NT2/D1 (cell line): ENCODE measurements around the gene PHACTR2.
"Not testable (repeated sequence)": the region's sequence is repeated elsewhere in the genome, so short reads cannot be mapped to it uniquely, and the experiment has no call there.

Experiments
- DNase-seq: peaks from one replicate; pipeline ENCODE4 v3.0.0-alpha.2; 2011; ENCODE audit warnings: low read depth, low spot score
- H3K27me3 ChIP-seq: 2 replicates; pipeline ENCODE4 v1.6.0; 2011; ENCODE audit warnings: mild to moderate bottlenecking; ENCODE audit not compliant: insufficient read length, insufficient read depth
- H3K36me3 ChIP-seq: 2 replicates; pipeline ENCODE4 v1.6.1; 2011; ENCODE audit warnings: mild to moderate bottlenecking, low read length, mixed read lengths; ENCODE audit not compliant: insufficient read depth, insufficient read length
- H3K4me1 ChIP-seq: 2 replicates; pipeline ENCODE4 v1.5.1; 2011; ENCODE audit not compliant: insufficient read depth, insufficient read length
- H3K4me3 ChIP-seq: 2 replicates; pipeline ENCODE4 v1.5.1; 2011; ENCODE audit warnings: low read depth; ENCODE audit not compliant: insufficient read length
- H3K9ac ChIP-seq: 2 replicates; pipeline ENCODE4 v1.6.0; 2011; ENCODE audit warnings: low read depth; ENCODE audit not compliant: insufficient read length
- H3K9me3 ChIP-seq: 2 replicates; pipeline ENCODE4 v1.5.1; 2011; ENCODE audit warnings: mild to moderate bottlenecking, low read length; ENCODE audit not compliant: insufficient read depth
- SUZ12 ChIP-seq: IDR thresholded peaks from 2 replicates; pipeline ENCODE4 v1.6.1; 2011; ENCODE audit not compliant: insufficient read length, insufficient read depth; ENCODE audit errors: extremely low read depth
- YY1 ChIP-seq: IDR thresholded peaks from 2 replicates; pipeline ENCODE4 v1.6.1; 2011; ENCODE audit not compliant: insufficient read length, insufficient read depth
- ZNF274 ChIP-seq: IDR thresholded peaks from 2 replicates; pipeline ENCODE4 v1.6.1; 2011; ENCODE audit warnings: mild to moderate bottlenecking, low read depth, low read length

Gene PHACTR2

DNA sequence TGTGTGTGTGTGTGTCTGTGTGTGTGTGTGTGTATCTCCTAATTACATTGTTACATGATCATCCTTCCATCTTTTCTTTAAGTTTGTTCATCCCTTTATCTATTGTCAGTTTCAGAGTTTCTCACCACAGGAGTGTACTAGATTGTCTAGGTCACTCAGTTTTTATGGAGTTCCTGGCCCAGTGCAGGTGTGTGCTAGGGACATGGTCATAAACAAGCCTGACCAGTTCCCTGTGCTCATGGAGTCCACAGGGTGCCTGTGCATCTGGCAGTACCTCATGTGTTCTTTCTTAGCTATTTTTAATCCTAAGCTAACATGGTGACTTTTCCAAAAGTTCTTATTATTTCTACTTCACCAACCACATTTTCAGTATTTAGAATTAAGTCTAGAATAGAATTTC, 43.9 kb downstream of the PHACTR2 start:
- Histone ChIP-seq H3K27me3 (no peaks in the 10 kb centered on the region), H3K9me3 (no peaks in the 10 kb centered on the region), H3K4me1 (no peaks in the 10 kb centered on the region), H3K4me3 (no peak overlapping the region), H3K9ac (no peak overlapping the region), H3K36me3 (peaks cover 3% of the 10 kb centered on the region)
- no peak for DNase-seq
- no peak for TF ChIP-seq YY1
- no peak for TF ChIP-seq SUZ12
- TF ChIP-seq ZNF274, result no peak

DNA sequence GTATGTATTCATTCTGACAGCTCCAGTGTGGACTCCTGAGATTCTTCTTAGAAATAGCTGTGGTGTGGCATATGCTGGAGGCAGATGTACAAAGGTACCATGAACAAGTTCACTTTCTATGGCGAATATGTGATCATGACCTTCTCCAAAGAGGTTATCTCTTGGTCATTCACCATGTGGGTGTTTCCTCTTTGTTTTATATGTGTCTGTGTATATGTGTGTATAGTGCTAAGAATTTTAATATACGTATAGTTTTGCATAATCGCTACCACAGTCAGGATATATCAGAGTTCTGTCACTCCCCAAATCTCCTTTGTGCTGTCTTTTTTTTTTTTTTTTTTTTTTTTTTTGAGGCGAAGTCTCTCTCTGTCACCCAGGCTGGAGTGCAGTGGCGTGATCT, 47.1 kb downstream of the PHACTR2 start:
- Histone ChIP-seq H3K4me3 (no peak overlapping the region), H3K27me3 (no peaks in the 10 kb centered on the region), H3K4me1 (no peaks in the 10 kb centered on the region), H3K9ac (no peak overlapping the region), H3K9me3 (no peaks in the 10 kb centered on the region), H3K36me3 (peaks cover 3% of the 10 kb centered on the region)
- no peak for DNase-seq
- no peak for TF ChIP-seq YY1
- no peak for TF ChIP-seq ZNF274

DNA sequence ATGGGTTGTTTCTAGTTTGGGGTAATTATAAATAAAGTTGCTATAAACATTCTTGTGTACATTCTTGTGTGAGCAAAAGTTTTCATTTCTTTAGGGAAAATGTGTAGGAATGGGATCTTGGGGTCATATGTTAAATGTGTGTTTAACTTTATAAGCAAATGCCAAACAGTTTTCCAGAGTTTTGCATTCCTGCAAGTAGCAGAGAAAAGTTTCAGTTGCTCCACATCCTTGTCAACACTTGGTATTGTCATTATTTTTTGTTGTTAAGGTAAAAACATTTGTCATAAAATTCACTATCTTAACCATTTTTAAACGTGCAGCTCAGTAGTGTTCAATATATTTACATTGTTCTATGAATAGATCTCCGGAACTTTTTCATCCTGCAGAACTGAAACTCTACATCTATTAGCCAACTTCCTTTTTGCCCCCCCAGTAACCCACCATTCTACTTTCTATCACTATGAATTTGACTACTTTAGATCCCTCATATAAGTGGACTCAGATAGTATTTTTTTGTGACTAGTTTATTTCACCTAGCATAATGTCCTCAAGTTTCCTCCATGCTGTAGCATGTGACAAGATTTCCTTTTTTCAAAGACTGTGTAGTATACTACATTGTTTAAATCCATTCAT, 48.4 kb downstream of the PHACTR2 start:
- Histone ChIP-seq H3K4me3 (no peak overlapping the region), H3K27me3 (no peaks in the 10 kb centered on the region), H3K9ac (no peak overlapping the region), H3K4me1 (no peaks in the 10 kb centered on the region), H3K9me3 (no peaks in the 10 kb centered on the region), H3K36me3 (peaks cover 3% of the 10 kb centered on the region)
- TF ChIP-seq ZNF274 (no peak), SUZ12 (no peak)
- no peak for DNase-seq

DNA sequence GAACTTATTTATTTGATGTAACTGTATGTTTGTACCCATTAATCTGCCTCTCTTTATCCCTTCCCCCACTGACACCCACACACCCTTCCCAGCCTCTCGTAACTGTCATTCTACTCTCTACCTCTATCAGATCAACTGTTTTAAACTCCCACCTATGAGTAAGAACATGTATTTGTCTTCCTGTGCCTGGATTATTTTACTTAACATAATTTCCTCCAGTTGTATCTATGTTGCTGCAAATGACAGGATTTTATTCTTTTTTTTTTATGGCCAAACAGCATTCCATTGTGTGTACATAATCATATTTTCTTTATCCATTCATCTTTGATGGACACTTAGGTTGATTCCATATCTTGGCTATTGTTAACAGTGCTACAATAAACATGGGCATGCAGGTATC, 49.3 kb downstream of the PHACTR2 start:
- Histone ChIP-seq H3K4me1 (no peaks in the 10 kb centered on the region), H3K9ac (no peak overlapping the region), H3K36me3 (peaks cover 3% of the 10 kb centered on the region), H3K4me3 (no peak overlapping the region), H3K9me3 (no peaks in the 10 kb centered on the region), H3K27me3 (no peaks in the 10 kb centered on the region)
- no peak for DNase-seq
- TF ChIP-seq ZNF274 (no peak), YY1 (no peak), SUZ12 (no peak)

DNA sequence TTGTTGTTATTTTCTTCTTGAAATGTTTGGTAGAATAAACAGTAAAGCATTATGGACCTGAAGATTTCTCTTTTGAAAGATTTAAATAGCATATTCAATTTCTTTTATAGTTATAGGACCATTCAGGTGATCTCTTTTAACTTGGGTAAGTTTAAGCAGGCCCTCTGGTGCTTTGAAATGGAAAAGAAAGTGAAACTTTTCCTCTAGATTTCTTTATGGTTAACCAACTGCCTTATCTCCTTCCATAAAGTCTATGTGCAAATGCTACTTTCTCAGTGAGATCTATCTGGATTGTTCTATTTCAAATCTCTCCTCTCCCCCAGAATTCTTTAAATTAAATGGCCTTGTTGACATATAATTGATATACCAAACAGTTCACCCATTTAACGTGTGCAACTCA, 54.0 kb downstream of the PHACTR2 start:
- Histone ChIP-seq H3K4me3 (no peak overlapping the region), H3K4me1 (no peaks in the 10 kb centered on the region), H3K27me3 (no peaks in the 10 kb centered on the region), H3K36me3 (no peaks in the 10 kb centered on the region), H3K9ac (no peak overlapping the region), H3K9me3 (no peaks in the 10 kb centered on the region)
- no peak for TF ChIP-seq YY1
- no peak for TF ChIP-seq SUZ12
- no peak for TF ChIP-seq ZNF274
- DNase-seq, result no peak

DNA sequence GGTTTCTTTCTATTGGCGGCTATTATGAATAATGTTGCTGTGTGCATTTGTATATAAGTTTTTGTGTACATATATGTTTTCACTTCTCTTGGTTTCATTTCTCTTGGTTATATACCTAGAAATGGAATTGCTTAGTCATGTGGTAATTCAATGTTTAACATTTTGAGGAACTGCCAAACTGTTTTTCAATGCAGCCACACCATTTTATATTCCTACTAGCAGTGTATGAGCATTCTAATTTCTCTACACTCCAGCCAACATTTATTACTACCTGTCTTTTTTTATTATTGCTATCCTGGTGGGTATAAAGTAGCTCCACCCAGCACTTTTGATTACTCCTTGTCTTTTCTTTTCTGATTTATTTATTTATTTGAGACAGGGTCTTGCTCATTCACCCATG, 54.8 kb downstream of the PHACTR2 start:
- H3K4me1 ChIP-seq, result no peaks in the 10 kb centered on the region
- H3K27me3 ChIP-seq, result no peaks in the 10 kb centered on the region
- no peak overlapping the region for H3K9ac ChIP-seq
- DNase-seq, result no peak
- no peak overlapping the region for H3K4me3 ChIP-seq
- H3K36me3 ChIP-seq, result no peaks in the 10 kb centered on the region
- no peaks in the 10 kb centered on the region for H3K9me3 ChIP-seq
- TF ChIP-seq ZNF274 (no peak), YY1 (no peak), SUZ12 (no peak)

DNA sequence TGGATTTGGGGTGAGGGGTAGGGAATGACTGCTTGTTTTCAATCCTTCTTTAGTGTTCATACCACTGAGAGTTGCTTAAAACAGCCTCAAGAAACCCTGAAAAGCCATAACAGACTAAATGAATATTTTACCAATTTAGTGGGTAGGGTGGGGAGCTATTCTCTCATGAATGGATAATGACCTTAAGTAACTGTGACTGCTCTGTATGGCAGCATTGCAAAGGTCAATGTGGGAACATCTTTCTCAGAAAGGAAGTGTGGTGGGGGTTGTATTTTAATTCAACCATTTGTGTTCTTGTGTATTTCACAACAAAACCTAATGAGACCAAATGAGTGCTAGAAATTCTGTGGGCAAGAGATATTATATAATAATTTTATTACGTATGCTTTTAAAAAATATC, 55.7 kb downstream of the PHACTR2 start:
- Histone ChIP-seq H3K36me3 (no peaks in the 10 kb centered on the region), H3K27me3 (no peaks in the 10 kb centered on the region), H3K9me3 (no peaks in the 10 kb centered on the region), H3K4me3 (no peak overlapping the region), H3K4me1 (no peaks in the 10 kb centered on the region), H3K9ac (no peak overlapping the region)
- TF ChIP-seq SUZ12 (no peak), YY1 (no peak), ZNF274 (no peak)
- DNase-seq, result no peak

DNA sequence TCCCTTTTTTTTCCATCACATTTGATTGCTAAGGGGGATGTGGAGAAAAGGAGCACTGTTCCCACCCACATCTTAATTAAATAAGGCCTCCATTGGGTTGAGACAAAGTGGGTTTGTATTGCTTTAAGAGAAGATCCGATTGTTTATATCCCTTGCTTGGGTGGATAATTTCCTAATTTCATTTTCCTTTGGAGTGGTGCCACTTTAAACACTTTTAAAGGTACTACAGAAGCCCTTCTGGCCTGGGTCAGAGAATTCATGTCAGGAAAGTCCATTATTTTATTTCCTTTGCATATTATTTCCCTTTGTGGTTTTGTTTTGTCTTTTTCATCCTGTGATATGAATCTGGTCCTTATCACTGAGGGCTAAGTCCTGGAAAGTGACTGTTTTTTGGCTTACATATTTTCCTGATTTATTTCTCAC, 56.9 kb downstream of the PHACTR2 start:
- TF ChIP-seq SUZ12 (no peak), YY1 (no peak), ZNF274 (no peak)
- H3K27me3 ChIP-seq, result no peaks in the 10 kb centered on the region
- no peak overlapping the region for H3K9ac ChIP-seq
- no peaks in the 10 kb centered on the region for H3K4me1 ChIP-seq
- H3K36me3 ChIP-seq, result no peaks in the 10 kb centered on the region
- H3K9me3 ChIP-seq, result no peaks in the 10 kb centered on the region
- DNase-seq, result no peak
- H3K4me3 ChIP-seq, result no peak overlapping the region

DNA sequence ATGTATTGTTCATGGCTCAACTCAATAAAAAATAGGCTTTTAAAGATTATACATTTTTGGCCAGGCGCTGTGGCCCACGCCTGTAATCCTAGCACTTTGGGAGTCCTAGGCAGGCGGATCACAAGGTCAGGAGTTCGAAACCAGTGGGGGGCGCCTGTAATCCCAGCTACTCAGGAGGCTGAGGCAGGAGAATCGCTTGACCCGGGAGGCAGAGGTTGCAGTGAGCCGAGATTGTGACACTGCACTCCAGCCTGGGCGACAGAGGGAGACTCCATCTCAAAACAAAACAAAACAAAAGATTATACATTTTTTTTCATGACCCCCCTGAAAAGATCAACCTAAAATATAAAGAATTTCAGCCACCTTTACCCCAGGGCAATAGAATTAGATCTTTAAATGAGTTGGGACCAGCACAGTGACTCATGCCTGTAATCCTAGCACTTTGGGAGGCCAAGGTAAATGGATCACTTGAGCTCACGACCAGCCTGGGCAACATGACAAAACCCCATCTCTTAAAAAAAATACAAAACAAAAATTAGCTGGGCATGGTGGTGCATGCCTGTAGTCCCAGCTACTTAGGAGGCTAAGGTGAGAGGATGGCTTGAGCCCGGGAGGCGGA, 60.4 kb downstream of the PHACTR2 start:
- not testable (repeated sequence) for H3K9me3 ChIP-seq, H3K36me3 ChIP-seq, H3K27me3 ChIP-seq, DNase-seq, H3K4me3 ChIP-seq, H3K4me1 ChIP-seq, H3K9ac ChIP-seq
